Activated CD4-positive, alpha-beta T cell treated with anti-CD3 and anti-CD28 coated beads, Interleukin-2, Interleukin-4, amounts not matched to agents 100 ng/mL and 50 ng/mL, durations not matched to agents 16 hours and 8 hours (primary cell): ENCODE results near the gene WDR18.

Experiments
- DNase-seq: peaks from one replicate; pipeline ENCODE4 v3.0.0-alpha.2; 2020; ENCODE audit warnings: low spot score

Gene WDR18

GRCh38 chr19:964761-965694, 19.1 kb upstream of the WDR18 start:
- no peak for DNase-seq

GRCh38 chr19:966485-967088, 17.6 kb upstream of the WDR18 start:
- no peak for DNase-seq

- DNase-seq = no peak
Observed at GRCh38 chr19:970695-971094, 13.4 kb upstream of the WDR18 start.

- no peak for DNase-seq
Observed at GRCh38 chr19:971795-972194, 12.3 kb upstream of the WDR18 start.

GRCh38 chr19:972281-972680, 11.9 kb upstream of the WDR18 start:
- DNase-seq = no peak

GRCh38 chr19:973726-974563, 10.2 kb upstream of the WDR18 start:
- DNase-seq = no peak

GRCh38 chr19:974564-975257, 9.4 kb upstream of the WDR18 start:
- DNase-seq = no peak

- DNase-seq = no peak
Observed at GRCh38 chr19:976476-976875, 7.7 kb upstream of the WDR18 start.

GRCh38 chr19:977058-977464, 7.1 kb upstream of the WDR18 start:
- no peak for DNase-seq

- DNase-seq = no peak
Observed at GRCh38 chr19:979318-979741, 4.8 kb upstream of the WDR18 start.

GRCh38 chr19:980133-980998, 3.8 kb upstream of the WDR18 start:
- DNase-seq = no peak

GRCh38 chr19:982567-983170, 1.5 kb upstream of the WDR18 start:
- DNase-seq = peak; percentile 75

- DNase-seq = no peak
Observed at GRCh38 chr19:986083-986482, 1.9 kb downstream of the WDR18 start.

- no peak for DNase-seq
Observed at GRCh38 chr19:988081-988480, 3.9 kb downstream of the WDR18 start.

- DNase-seq = no peak
Observed at GRCh38 chr19:988510-988909, 4.4 kb downstream of the WDR18 start.

GRCh38 chr19:989381-990081, 5.4 kb downstream of the WDR18 start:
- no peak for DNase-seq

GRCh38 chr19:990119-990571, 6.0 kb downstream of the WDR18 start:
- no peak for DNase-seq

- DNase-seq = no peak
Observed at GRCh38 chr19:990746-991145, 6.6 kb downstream of the WDR18 start.

- peak; percentile 71 for DNase-seq
Observed at GRCh38 chr19:991174-991931, 7.2 kb downstream of the WDR18 start.
